HepG2 (cell line): ENCODE data around the gene TCEA3. TPM values are rescaled to one million over a fixed set of nuclear protein-coding genes. Genes with fewer than 3 reads are reported as not detected.

Experiments
- ATAC-seq: fragments of 200-7000 bp; cut with Tn5 transposase; 3 replicates; pipeline ENCODE4 v1.9.1; 2020; ENCODE audit warnings: mild to moderate bottlenecking, moderate library complexity
- BruUV-seq: library from RNA; stranded (reverse); fragments of 400-500 nt; replicated peaks from 2 replicates; lab custom pipeline; 2021; lab: Mats Ljungman, UMichigan
- CTCF ChIA-PET: fragments of 300-600 bp; formaldehyde crosslinking; extraction: SDS; loops from one replicate; lab custom pipeline; 2021; ENCODE audit warnings: low total read pairs, inconsistent platforms, low intra/inter-chr PET ratio; lab: Yijun Ruan, JAX
- POLR2A ChIA-PET: fragments of 350-600 bp; sonication (Branson Sonifier 250); formaldehyde crosslinking; loops from one replicate; lab custom pipeline; 2020; ENCODE audit warnings: antibody characterized with exemption, inconsistent platforms; lab: Yijun Ruan, JAX
- DNase-seq: peaks from one replicate; pipeline ENCODE4 v3.0.0-alpha.2; 2015; ENCODE audit warnings: low spot score
- FAIRE-seq: peaks from 3 replicates; lab custom pipeline; 2011; peaks lifted over from hg19 to GRCh38; lab: Jason Lieb, UNC
- H2AFZ ChIP-seq: one replicate; pipeline ENCODE4 v1.6.1; 2011; ENCODE audit warnings: low read length, inconsistent platforms
- H3K27ac ChIP-seq: fragments of 300-600 bp; 3 replicates; pipeline ENCODE4 v1.8.0; 2011; ENCODE audit warnings: mixed run types, mild to moderate bottlenecking, mixed read lengths, low read length, inconsistent platforms; ENCODE audit not compliant: insufficient read depth; ENCODE audit errors: extremely low read length
- H3K27me3 ChIP-seq, 2 experiments: fragments of 200-600 bp in 1 of 2; 2 replicates in 1 of 2; 3 replicates in 1 of 2; pipeline versions ENCODE4 v1.6.0 to v1.8.0; 2011; ENCODE audit warnings: low read length in 2 of 2, mild to moderate bottlenecking in 2 of 2, moderate library complexity in 2 of 2, inconsistent platforms in 1 of 2; ENCODE audit not compliant: insufficient read depth in 2 of 2, control insufficient read depth in 1 of 2
- H3K36me3 ChIP-seq, 2 experiments: fragments of 200-600 bp in 1 of 2; replicated peaks in 1 of 2; 2 replicates in 1 of 2; 3 replicates in 1 of 2; pipeline versions ENCODE4 v1.5.1 to v1.8.0; 2011; ENCODE audit warnings: low read length in 2 of 2, inconsistent platforms in 1 of 2; ENCODE audit not compliant: insufficient read depth in 2 of 2, control insufficient read depth in 1 of 2
- H3K4me1 ChIP-seq: 2 replicates; pipeline ENCODE4 v1.5.1; 2012; ENCODE audit warnings: low read length, inconsistent platforms; ENCODE audit not compliant: insufficient read depth
- H3K4me2 ChIP-seq: 2 replicates; pipeline ENCODE4 v1.6.0; 2011; ENCODE audit warnings: low read depth, low read length, inconsistent platforms
- H3K4me3 ChIP-seq, 3 experiments: fragments of 200-600 bp in 1 of 3; sonication (generic), shearing (Covaris generic) in 1 of 3; replicated peaks in 1 of 3; 2 replicates each; pipeline ENCODE4 v1.5.1; 2011 to 2016; ENCODE audit warnings: low read length in 3 of 3, inconsistent platforms in 2 of 3, low read depth in 2 of 3, mild to moderate bottlenecking in 2 of 3, control low read depth in 1 of 3, mixed read lengths in 1 of 3; ENCODE audit not compliant: insufficient read depth in 1 of 3
- H3K79me2 ChIP-seq: one replicate; pipeline ENCODE4 v1.6.1; 2011; ENCODE audit warnings: low read length, inconsistent platforms; ENCODE audit not compliant: insufficient read depth
- H3K9ac ChIP-seq: 2 replicates; pipeline ENCODE4 v1.6.0; 2011; ENCODE audit warnings: mild to moderate bottlenecking, low read depth, low read length, inconsistent platforms; ENCODE audit not compliant: insufficient read depth
- H3K9me3 ChIP-seq: 2 replicates; pipeline ENCODE4 v1.5.1; 2012; ENCODE audit warnings: mild to moderate bottlenecking, low read length
- H4K20me1 ChIP-seq: 2 replicates; pipeline ENCODE4 v1.6.0; 2011; ENCODE audit warnings: inconsistent platforms, mild to moderate bottlenecking, low read length, moderate library complexity; ENCODE audit not compliant: insufficient read depth
- AFF4 ChIP-seq: sonication (generic); formaldehyde crosslinking; IDR thresholded peaks from 2 replicates; pipeline ENCODE4 v1.4.0; 2020; ENCODE audit warnings: missing genetic modification reagents
- BCL6 ChIP-seq: IDR thresholded peaks from 2 replicates; pipeline ENCODE4 v1.6.1; 2016; ENCODE audit warnings: missing genetic modification reagents, missing compliant biosample characterization
- BHLHE40 ChIP-seq: IDR thresholded peaks from 2 replicates; pipeline ENCODE4 v1.6.1; 2011; ENCODE audit warnings: low read length, improper control_type of control experiment
- CC2D1A ChIP-seq: sonication (generic); formaldehyde crosslinking; IDR thresholded peaks from 2 replicates; pipeline ENCODE4 v1.8.1; 2023; ENCODE audit warnings: mild to moderate bottlenecking, missing genetic modification reagents
- ELF4 ChIP-seq: sonication (generic); formaldehyde crosslinking; IDR thresholded peaks from 2 replicates; pipeline ENCODE4 v1.5.0; 2020; ENCODE audit warnings: missing genetic modification reagents, mild to moderate bottlenecking, moderate library complexity, borderline replicate concordance
- ZFX ChIP-seq: sonication (generic); formaldehyde crosslinking; IDR thresholded peaks from 2 replicates; pipeline ENCODE4 v1.4.0; 2020; ENCODE audit warnings: mild to moderate bottlenecking, low read depth, missing genetic modification reagents, moderate library complexity
- ZNF607 ChIP-seq: sonication (generic); formaldehyde crosslinking; IDR thresholded peaks from 2 replicates; pipeline ENCODE4 v1.5.1; 2020; ENCODE audit warnings: missing genetic modification reagents, mild to moderate bottlenecking, borderline replicate concordance
- ZNF670 ChIP-seq: sonication (generic); formaldehyde crosslinking; IDR thresholded peaks from 2 replicates; pipeline ENCODE4 v1.8.0; 2022; ENCODE audit warnings: mild to moderate bottlenecking, missing genetic modification reagents, borderline replicate concordance
- ZNF878 ChIP-seq: sonication (generic); formaldehyde crosslinking; IDR thresholded peaks from 2 replicates; pipeline ENCODE4 v1.8.1; 2023; ENCODE audit warnings: mild to moderate bottlenecking, missing genetic modification reagents, moderate library complexity
- WGBS: methylation state at CpG from one replicate; pipeline ENCODE4 v1.1.6; 2017; ENCODE audit warnings: low lambda C conversion rate; 5-methylcytosine and 5-hydroxymethylcytosine counted together
- in situ Hi-C: cut with HindIII; loops from 2 replicates; pipeline ENCODE4 v1.10.0; 2017; ENCODE audit warnings: low pct_unique_long_range_greater_than_20kb; ENCODE audit not compliant: extremely low pct_ligation_motif_present
- intact Hi-C: fragments of 100-400 bp; cut with micrococcal nuclease; formaldehyde crosslinking; loops from one replicate; pipeline ENCODE4 v1.10.0; 2022; ENCODE audit not compliant: unreplicated experiment
- polyA plus RNA-seq, 8 experiments: library from polyadenylated mRNA; depleted of rRNA in 3 of 8; stranded (reverse) in 7 of 8; unstranded in 1 of 8; fragments of >200 nt; fragmentation: Illumina TruSeq in 4 of 8; extraction: Trizol in 4 of 8; gene quantifications; 2 replicates each; pipeline versions ENCODE4 v1.2.1 to v1.2.3, GENCODE V29; 2011 to 2016; ENCODE audit warnings: low read depth in 4 of 8, missing spikeins in 1 of 8, mixed read lengths in 1 of 8; ENCODE audit not compliant: insufficient read depth in 1 of 8
- total RNA-seq, 5 experiments: library from RNA; depleted of rRNA; stranded (reverse); fragments of >200 nt; fragmentation: Illumina TruSeq; extraction: Trizol; gene quantifications; 2 replicates each; pipeline ENCODE4 v1.2.3, GENCODE V29; 2016; ENCODE audit warnings: low read depth in 1 of 5
- TF ChIP-seq, protein P1 (sequence below): IDR thresholded peaks from 2 replicates; pipeline ENCODE4 v1.6.1; 2016

The TCEA3 gene
- total and polyA plus RNA-seq, 2 of the 13 experiments (the other 11 are each of a cell fraction or from before 2014, with no cell fraction given), result 55.5 to 84.6 TPM

- intact Hi-C loops (no loop called here), in situ Hi-C loops (no loop called here)
- Histone ChIP-seq H3K36me3 (no peaks in the 10 kb centered on the region; a peak in 1 of 5 replicates), H3K79me2 (peaks cover 15% of the 10 kb centered on the region), H3K27ac (no peak overlapping the region), H4K20me1 (no peaks in the 10 kb centered on the region), H3K9me3 (no peaks in the 10 kb centered on the region), H3K27me3 (no peaks in the 10 kb centered on the region), H3K4me3 (no peak overlapping the region), H3K4me2 (no peak overlapping the region), H2AFZ (no peak overlapping the region), H3K4me1 (peaks cover 48% of the 10 kb centered on the region), H3K9ac (no peak overlapping the region)
- no peak for TF ChIP-seq ZNF878 (CRISPR knock-in tag)
- no peak for TF ChIP-seq ZNF607 (CRISPR knock-in tag)
- no peak for TF ChIP-seq BHLHE40
- TF ChIP-seq, protein P1, sequence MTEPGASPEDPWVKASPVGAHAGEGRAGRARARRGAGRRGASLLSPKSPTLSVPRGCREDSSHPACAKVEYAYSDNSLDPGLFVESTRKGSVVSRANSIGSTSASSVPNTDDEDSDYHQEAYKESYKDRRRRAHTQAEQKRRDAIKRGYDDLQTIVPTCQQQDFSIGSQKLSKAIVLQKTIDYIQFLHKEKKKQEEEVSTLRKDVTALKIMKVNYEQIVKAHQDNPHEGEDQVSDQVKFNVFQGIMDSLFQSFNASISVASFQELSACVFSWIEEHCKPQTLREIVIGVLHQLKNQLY (CRISPR knock-in tag), result no peak
- TF ChIP-seq ZNF670 (CRISPR knock-in tag), result no peak
- no peak for TF ChIP-seq ELF4 (CRISPR knock-in tag)
- no peak for TF ChIP-seq CC2D1A (CRISPR knock-in tag)
- no peak for TF ChIP-seq AFF4 (CRISPR knock-in tag)
- TF ChIP-seq ZFX (CRISPR knock-in tag), result no peak
- no peak for TF ChIP-seq BCL6
- ATAC-seq (no peak), FAIRE-seq (no peak), DNase-seq (no peak)
- BruUV-seq, result no TSS peak
- ChIA-PET POLR2A (interaction anchor here (1.3 to 3.1 kb wide), 2 partner anchors 39 to 119 kb away, joined by 3 to 9 read pairs; partner anchors contain the start of genes HNRNPR and TCEA3), CTCF (no interaction called here)
- 90% methylated on average over 3 of the region's 3 CpGs for WGBS
These were observed 38.7 kb upstream of the TCEA3 start for GRCh38 chr1:23463286-23463685.
